Endothelial cell of hepatic sinusoid (primary cell): Measurements from ENCODE around the gene CCZ1B.
"Not testable (repeated sequence)": the region's sequence is repeated elsewhere in the genome, so short reads cannot be mapped to it uniquely, and the experiment has no call there.

ENCODE experiments used
- in situ Hi-C: cut with HindIII; loops from 2 replicates; pipeline ENCODE4 v1.10.0; 2017; ENCODE audit warnings: low sequenced_read_pairs

Gene CCZ1B

GRCh38 chr7:6831018-6831725 lies 5.1 kb upstream of the CCZ1B start:
- in situ Hi-C loops = no loop called here

GRCh38 chr7:6830026-6830425 lies 4.0 kb upstream of the CCZ1B start:
- in situ Hi-C loops = not testable (repeated sequence)

GRCh38 chr7:6829616-6830015 lies 3.5 kb upstream of the CCZ1B start:
- in situ Hi-C loops = not testable (repeated sequence)

- in situ Hi-C loops = not testable (repeated sequence)
These were observed 1.1 kb upstream of the CCZ1B start for GRCh38 chr7:6827180-6827579.

- in situ Hi-C loops = not testable (repeated sequence)
These were observed 594 bp downstream of the CCZ1B start for GRCh38 chr7:6825236-6826125.

GRCh38 chr7:6821622-6822021 lies 4.5 kb downstream of the CCZ1B start:
- in situ Hi-C loops = not testable (repeated sequence)

GRCh38 chr7:6815470-6815869 lies 10.6 kb downstream of the CCZ1B start:
- in situ Hi-C loops = not testable (repeated sequence)

GRCh38 chr7:6813011-6813410 lies 13.1 kb downstream of the CCZ1B start:
- in situ Hi-C loops = not testable (repeated sequence)

GRCh38 chr7:6807959-6808358 lies 18.1 kb downstream of the CCZ1B start:
- in situ Hi-C loops = not testable (repeated sequence)

- in situ Hi-C loops = not testable (repeated sequence)
These were observed 18.6 kb downstream of the CCZ1B start for GRCh38 chr7:6807393-6807918.

- in situ Hi-C loops = not testable (repeated sequence)
These were observed 25.7 kb downstream of the CCZ1B start for GRCh38 chr7:6800331-6800730.

- in situ Hi-C loops = not testable (repeated sequence)
These were observed 26.2 kb downstream of the CCZ1B start for GRCh38 chr7:6799887-6800286.

- in situ Hi-C loops = not testable (repeated sequence)
These were observed 28.0 kb downstream of the CCZ1B start for GRCh38 chr7:6798047-6798446.

GRCh38 chr7:6797218-6797617 lies 28.9 kb downstream of the CCZ1B start:
- in situ Hi-C loops = not testable (repeated sequence)

- in situ Hi-C loops = not testable (repeated sequence)
These were observed 31.8 kb downstream of the CCZ1B start for GRCh38 chr7:6794276-6794675.

- in situ Hi-C loops = not testable (repeated sequence)
These were observed 33.8 kb downstream of the CCZ1B start for GRCh38 chr7:6792113-6792872.

GRCh38 chr7:6789353-6789752 lies 36.7 kb downstream of the CCZ1B start:
- in situ Hi-C loops = not testable (repeated sequence)

- in situ Hi-C loops = not testable (repeated sequence)
These were observed 44.5 kb downstream of the CCZ1B start for GRCh38 chr7:6781581-6781980.

- in situ Hi-C loops = not testable (repeated sequence)
These were observed 64.9 kb downstream of the CCZ1B start for GRCh38 chr7:6761186-6761585.

- in situ Hi-C loops = not testable (repeated sequence)
These were observed 72.1 kb downstream of the CCZ1B start, which contains the start of gene RSPH10B2 for GRCh38 chr7:6753964-6754363. Gene RSPH10B2, plus strand, starts transcription at chr7:6754103. Its CDS starts 3,575 bp downstream, at chr7:6757678.

GRCh38 chr7:6750173-6750572 lies 75.9 kb downstream of the CCZ1B start:
- in situ Hi-C loops = not testable (repeated sequence)
